HG02973 (cell line): ENCODE data around the gene ZNF581.

Experiments
- ATAC-seq: cut with Tn5 transposase; IDR thresholded peaks from one replicate; pipeline ENCODE4 v1.9.1; 2021; ENCODE audit warnings: moderate library complexity; ENCODE audit not compliant: unreplicated experiment

Gene ZNF581

GRCh38 chr19:55691561-55692481 lies 48.4 kb downstream of the ZNF581 start:
- ATAC-seq = no peak

DNA sequence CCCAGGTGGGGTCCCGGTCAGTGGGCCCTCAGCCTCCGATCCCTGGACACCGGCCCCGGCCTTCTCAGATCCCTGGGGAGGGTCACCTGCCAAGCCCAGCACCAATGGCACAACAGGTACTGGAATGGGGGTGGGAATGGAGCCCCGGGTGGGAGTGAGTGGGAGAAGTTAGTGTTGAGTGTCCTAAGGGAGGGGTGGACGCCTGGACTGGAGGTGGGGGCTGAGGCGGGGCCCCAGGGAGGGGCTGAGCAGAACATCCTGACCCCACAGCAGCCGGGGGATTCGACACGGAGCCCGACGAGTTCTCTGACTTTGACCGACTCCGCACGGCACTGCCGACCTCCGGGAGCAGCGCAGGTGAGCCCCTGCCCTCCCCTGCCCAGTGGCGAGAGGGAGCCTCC lies 49.2 kb downstream of the ZNF581 start:
- no peak for ATAC-seq

GRCh38 chr19:55693336-55693974 lies 50.0 kb downstream of the ZNF581 start:
- no peak for ATAC-seq

GRCh38 chr19:55694241-55694655 lies 50.8 kb downstream of the ZNF581 start:
- ATAC-seq = no peak

DNA sequence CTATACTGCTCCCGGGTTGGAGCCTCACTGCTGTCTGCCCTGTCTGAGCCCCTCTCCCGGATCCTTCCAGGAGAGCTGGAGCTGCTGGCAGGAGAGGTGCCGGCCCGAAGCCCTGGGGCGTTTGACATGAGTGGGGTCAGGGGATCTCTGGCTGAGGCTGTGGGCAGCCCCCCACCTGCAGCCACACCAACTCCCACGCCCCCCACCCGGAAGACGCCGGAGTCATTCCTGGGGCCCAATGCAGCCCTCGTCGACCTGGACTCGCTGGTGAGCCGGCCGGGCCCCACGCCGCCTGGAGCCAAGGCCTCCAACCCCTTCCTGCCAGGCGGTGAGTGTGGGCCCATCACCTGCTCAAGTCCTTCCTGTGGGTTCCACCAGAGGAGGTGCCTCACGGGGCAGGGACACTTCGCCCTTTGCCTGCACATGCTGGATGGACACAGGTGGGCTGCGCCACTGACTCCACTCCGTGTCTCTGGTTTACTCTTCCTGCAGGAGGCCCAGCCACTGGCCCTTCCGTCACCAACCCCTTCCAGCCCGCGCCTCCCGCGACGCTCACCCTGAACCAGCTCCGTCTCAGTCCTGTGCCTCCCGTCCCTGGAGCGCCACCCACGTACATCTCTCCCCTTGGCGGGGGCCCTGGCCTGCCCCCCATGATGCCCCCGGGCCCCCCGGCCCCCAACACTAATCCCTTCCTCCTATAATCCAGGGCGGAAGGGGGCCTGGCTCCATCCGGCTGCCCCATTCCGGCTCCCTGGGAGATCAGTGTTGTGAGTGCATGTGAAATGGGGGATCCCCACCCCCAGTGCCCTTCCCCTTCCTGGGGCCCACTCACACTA lies 51.4 kb downstream of the ZNF581 start:
- no peak for ATAC-seq
